ENCODE results near the gene APBB2. TPM values are rescaled to one million over a fixed set of nuclear protein-coding genes. Genes with fewer than 3 reads are reported as not detected.

Gene APBB2
- total and polyA plus RNA-seq, 2 experiments from 2014 or later: 35.8 to 74.8 TPM

- Histone ChIP-seq H3K4me2 (no peak overlapping the region), H3K79me2 (replicated peaks; ENCODE audit: insufficient read depth) (peaks cover 26% of the 10 kb centered on the region), H3K4me3 (no peak overlapping the region), H3K4me1 (ENCODE audit: insufficient read depth) (no peaks in the 10 kb centered on the region), H3K27me3 (ENCODE audit: insufficient read depth) (no peaks in the 10 kb centered on the region), H3K27ac (ENCODE audit: low read depth) (no peak overlapping the region), H3F3A (replicated peaks; ENCODE audit: low read depth) (no peaks in the 10 kb centered on the region), H4K20me1 (replicated peaks; ENCODE audit: insufficient read depth) (no peaks in the 10 kb centered on the region), H3K36me3 (ENCODE audit: insufficient read depth) (no peaks in the 10 kb centered on the region), H3K9me2 (ENCODE audit: insufficient read depth) (no peaks in the 10 kb centered on the region), H2AFZ (no peak overlapping the region)
- peaks cover 12% of the 10 kb centered on the region; the same call in 2 of the 3 replicates for H3K9me3 Mint-ChIP-seq
- no peak overlapping the region for H3K4me3 Mint-ChIP-seq
- peaks cover 11% of the 10 kb centered on the region for H3K36me3 Mint-ChIP-seq (ENCODE audit: low read depth)
- TF ChIP-seq CTCF (conservative IDR thresholded peaks at IDR 0.05; ENCODE audit: low read depth in 2 of 2) (no peak), ETS1 (IDR thresholded peaks at IDR 0.05) (no peak), ZNF331 (CRISPR knock-in tag; IDR thresholded peaks at IDR 0.05; ENCODE audit: low read depth) (no peak), REST (IDR thresholded peaks at IDR 0.05; ENCODE audit: unreplicated experiment) (no peak), CREB1 (CRISPR knock-in tag; IDR thresholded peaks at IDR 0.05; ENCODE audit: low read depth) (no peak), ZNF114 (CRISPR knock-in tag; IDR thresholded peaks at IDR 0.05) (no peak), POLR2AphosphoS5 (IDR thresholded peaks at IDR 0.05; ENCODE audit: low read depth) (no peak), EZH2phosphoT487 (IDR thresholded peaks at IDR 0.05; ENCODE audit: unreplicated experiment) (no peak), JUNB (IDR thresholded peaks at IDR 0.05; ENCODE audit: unreplicated experiment) (no peak), NANOG (IDR thresholded peaks at IDR 0.05; ENCODE audit: borderline replicate concordance) (no peak), ZNF462 (CRISPR knock-in tag; IDR thresholded peaks at IDR 0.05) (no peak), EZH2 (IDR thresholded peaks at IDR 0.05; ENCODE audit: low read depth, unreplicated experiment) (no peak), STAT1 (IDR thresholded peaks at IDR 0.05; ENCODE audit: unreplicated experiment) (no peak)
- no peak overlapping the region for H3K27ac Mint-ChIP-seq
- no peak for ATAC-seq
- H3K4me1 Mint-ChIP-seq: no peaks in the 10 kb centered on the region
- no peak for DNase-seq (ENCODE audit: low spot score)
- peaks cover 7% of the 10 kb centered on the region for H3K27me3 Mint-ChIP-seq (ENCODE audit: insufficient read depth, low read depth, poor library complexity)
These were observed 107.5 kb downstream of the APBB2 start for GRCh38 chr4:41106694-41107419.
